AG04449 (cell line): ENCODE results near the gene GNAL.

Experiments
- CTCF ChIA-PET: fragments of 350-600 bp; formaldehyde crosslinking; extraction: SDS; loops from one replicate; lab custom pipeline; 2021; ENCODE audit warnings: antibody characterized with exemption; lab: Yijun Ruan, JAX
- POLR2A ChIA-PET: fragments of 400-600, 350-600 bp; formaldehyde crosslinking; extraction: SDS; loops from one replicate; lab custom pipeline; 2020; ENCODE audit warnings: antibody characterized with exemption, inconsistent platforms; lab: Yijun Ruan, JAX
- DNase-seq: peaks from one replicate; pipeline ENCODE4 v3.0.0-alpha.2; 2010; ENCODE audit warnings: low read depth, low spot score
- H3K4me3 ChIP-seq: 2 replicates; pipeline ENCODE4 v1.5.1; 2011; ENCODE audit warnings: low read depth, mild to moderate bottlenecking, control low read depth, low read length
- CTCF ChIP-seq: IDR thresholded peaks from one replicate; pipeline ENCODE4 v1.5.1; 2011; ENCODE audit warnings: mild to moderate bottlenecking, moderate library complexity, low read length, control low read depth, inconsistent platforms; ENCODE audit not compliant: insufficient read depth; ENCODE audit errors: missing control alignments

GNAL gene

GRCh38 chr18:11826836-11827235, 137.8 kb downstream of the GNAL start:
- ChIA-PET CTCF (no interaction called here), POLR2A (no interaction called here)
- DNase-seq, result no peak
- TF ChIP-seq CTCF, result no peak
- H3K4me3 ChIP-seq, result no peak overlapping the region

- ChIA-PET CTCF (interaction anchor here (0.9 to 1.3 kb wide), 3 partner anchors 12 to 167 kb away, joined by 3 to 4 read pairs (median 4); partner anchors contain the start of gene MPPE1), POLR2A (no interaction called here)
- no peak for DNase-seq
- no peak overlapping the region for H3K4me3 ChIP-seq
- no peak for TF ChIP-seq CTCF
Measured at GRCh38 chr18:11828786-11829432, 139.8 kb downstream of the GNAL start.

- no peak for TF ChIP-seq CTCF
- no peak overlapping the region for H3K4me3 ChIP-seq
- ChIA-PET CTCF (no interaction called here), POLR2A (no interaction called here)
- no peak for DNase-seq
Measured at GRCh38 chr18:11830585-11830984, 141.5 kb downstream of the GNAL start.

- ChIA-PET CTCF (no interaction called here), POLR2A (no interaction called here)
- TF ChIP-seq CTCF, result no peak
- no peak overlapping the region for H3K4me3 ChIP-seq
- no peak for DNase-seq
Measured at GRCh38 chr18:11831921-11832320, 142.9 kb downstream of the GNAL start.

- no peak overlapping the region for H3K4me3 ChIP-seq
- DNase-seq, result no peak
- CTCF ChIA-PET, result interaction anchor here (1.3 to 1.4 kb wide), 2 partner anchors 15 to 102 kb away, joined by 3 to 5 read pairs; no protein-coding TSS in a partner anchor
- no peak for TF ChIP-seq CTCF
- POLR2A ChIA-PET, result no interaction called here
Measured at GRCh38 chr18:11834772-11835171, 145.7 kb downstream of the GNAL start.

- POLR2A ChIA-PET, result no interaction called here
- no peak overlapping the region for H3K4me3 ChIP-seq
- no peak for DNase-seq
- CTCF ChIA-PET, result no interaction called here
- TF ChIP-seq CTCF, result no peak
Measured at GRCh38 chr18:11839556-11839955, 150.5 kb downstream of the GNAL start.
